Measurements from ENCODE around the gene SMARCAD1.
"Not testable (repeated sequence)": the region's sequence is repeated elsewhere in the genome, so short reads cannot be mapped to it uniquely, and the experiment has no call there.

SMARCAD1 gene

DNA sequence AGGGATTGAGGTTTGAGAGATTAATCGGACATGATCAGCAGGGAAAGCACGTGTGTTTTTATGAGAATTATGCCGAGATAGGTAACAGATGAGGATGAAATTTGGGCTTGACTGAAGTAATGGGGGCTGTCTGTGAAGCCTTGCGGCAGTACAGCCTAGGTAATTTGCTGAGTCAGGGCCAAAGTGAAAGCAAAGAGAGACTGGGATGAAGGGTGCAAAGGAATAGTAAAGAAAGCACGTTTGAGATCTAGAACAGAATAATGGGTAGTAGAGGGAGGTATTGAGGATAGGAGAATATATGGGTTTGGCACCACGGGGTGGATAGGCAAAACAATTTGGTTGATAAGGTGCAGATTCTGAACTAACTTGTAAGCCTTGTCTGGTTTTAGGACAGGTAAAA, 87.8 kb downstream of the SMARCAD1 start:
- DNase-seq: not testable (repeated sequence)

DNA sequence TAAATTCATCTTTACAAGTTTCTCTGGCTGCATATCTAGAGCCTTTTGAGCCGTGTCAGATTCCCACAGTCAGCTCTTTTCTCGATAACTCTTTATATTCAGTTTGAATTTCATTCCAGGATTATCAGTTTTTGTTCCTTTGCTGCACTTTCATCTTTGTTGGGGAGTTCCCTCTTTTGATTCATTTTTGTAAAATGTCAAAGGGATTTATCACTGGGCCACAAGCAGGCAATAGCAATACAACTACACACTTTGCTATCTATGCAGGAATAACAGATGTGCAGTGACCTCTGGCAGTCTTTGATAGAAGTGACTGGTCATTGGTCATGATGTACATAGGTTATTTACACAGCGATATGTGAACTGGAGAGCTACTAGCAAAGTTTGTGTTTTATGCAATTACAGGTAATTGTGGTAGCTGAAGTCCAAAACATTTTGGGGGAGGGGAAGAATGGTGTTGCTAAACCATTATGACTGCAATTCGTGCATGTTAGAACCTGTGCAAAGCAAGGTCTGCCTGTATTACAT, 91.1 kb downstream of the SMARCAD1 start:
- DNase-seq: no peak

- DNase-seq: no peak
Observed at GRCh38 chr4:94302191-94302590, 94.5 kb downstream of the SMARCAD1 start.

DNA sequence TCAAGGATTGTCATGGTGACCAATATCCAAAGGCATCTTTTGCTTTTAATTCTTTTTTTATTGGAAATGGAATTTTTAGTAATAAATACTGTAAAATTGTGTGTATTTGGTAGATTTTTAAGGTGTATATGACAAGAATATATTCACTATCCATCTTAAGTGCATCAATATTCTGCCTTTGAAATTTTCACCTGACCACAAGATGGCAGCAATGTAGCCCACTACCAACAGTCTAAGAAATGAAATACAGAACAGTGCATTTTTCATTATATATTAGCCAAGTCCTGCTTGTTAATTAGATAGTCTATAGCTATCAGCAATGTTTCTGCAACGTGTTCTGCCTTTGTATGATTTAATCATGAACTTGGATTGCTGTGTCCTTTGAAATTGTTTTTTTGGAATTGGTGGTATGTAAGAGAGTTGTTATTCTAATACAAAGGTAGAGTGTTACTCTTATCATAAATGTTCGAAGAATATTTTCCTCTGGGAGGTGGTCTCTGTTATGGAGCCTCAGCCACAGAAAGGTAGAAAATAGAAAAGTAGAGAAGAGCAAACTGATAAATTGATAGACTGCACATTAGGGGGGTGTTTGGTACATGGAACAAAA, 96.8 kb downstream of the SMARCAD1 start:
- no peak for DNase-seq

DNA sequence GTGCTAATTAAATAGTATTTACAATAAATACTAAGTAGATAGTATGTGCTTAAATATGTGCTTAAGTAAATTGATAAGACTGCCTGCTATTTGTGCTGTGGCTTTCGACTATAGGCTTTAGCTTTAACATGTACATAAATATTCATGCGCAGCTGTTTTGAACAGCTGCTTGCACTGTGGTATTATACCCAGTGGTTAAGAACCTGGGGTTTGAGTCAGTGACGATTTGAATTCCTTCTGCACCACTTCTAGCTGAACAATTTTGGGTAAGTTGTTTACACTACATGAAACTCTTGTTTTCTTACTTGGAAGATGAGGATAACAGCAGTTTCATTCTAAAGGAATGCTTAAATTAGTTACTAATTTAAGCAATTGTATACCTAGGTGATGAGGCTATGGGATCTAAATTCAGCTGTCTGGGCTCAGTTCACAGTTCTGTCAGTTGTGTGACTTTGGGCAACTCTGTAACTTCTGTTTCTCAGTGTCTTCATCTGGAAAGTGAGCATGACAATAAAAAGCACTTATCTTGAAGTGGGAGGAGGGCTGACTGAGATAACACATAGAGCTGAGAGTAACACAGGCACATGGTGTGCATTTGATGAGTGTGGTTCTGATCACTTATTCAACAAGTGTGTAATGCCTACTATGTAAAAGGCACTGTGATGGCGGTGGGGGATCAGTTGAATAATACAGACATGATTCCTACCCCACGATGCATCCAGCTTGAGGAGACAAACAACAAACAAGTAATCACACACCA, 98.0 kb downstream of the SMARCAD1 start:
- no peak for DNase-seq

DNA sequence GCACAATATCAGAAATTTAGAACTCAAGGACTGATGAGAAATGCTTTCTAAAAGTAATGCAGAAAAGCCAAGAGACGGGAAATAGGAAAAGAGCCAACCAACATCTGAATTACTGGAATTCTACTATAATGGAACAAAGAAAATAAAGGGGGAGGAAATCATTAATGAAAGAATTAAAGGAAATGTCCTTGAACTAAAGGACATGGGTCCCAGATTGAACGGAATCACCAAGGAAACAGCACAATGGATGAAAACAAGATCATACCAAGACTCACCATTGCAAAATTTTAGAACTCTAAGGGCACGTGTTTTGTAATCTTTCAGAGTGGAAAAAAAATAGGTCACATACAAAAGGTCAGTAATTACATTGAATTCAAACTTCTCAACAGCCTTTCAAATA, 99.0 kb downstream of the SMARCAD1 start:
- DNase-seq: no peak

DNA sequence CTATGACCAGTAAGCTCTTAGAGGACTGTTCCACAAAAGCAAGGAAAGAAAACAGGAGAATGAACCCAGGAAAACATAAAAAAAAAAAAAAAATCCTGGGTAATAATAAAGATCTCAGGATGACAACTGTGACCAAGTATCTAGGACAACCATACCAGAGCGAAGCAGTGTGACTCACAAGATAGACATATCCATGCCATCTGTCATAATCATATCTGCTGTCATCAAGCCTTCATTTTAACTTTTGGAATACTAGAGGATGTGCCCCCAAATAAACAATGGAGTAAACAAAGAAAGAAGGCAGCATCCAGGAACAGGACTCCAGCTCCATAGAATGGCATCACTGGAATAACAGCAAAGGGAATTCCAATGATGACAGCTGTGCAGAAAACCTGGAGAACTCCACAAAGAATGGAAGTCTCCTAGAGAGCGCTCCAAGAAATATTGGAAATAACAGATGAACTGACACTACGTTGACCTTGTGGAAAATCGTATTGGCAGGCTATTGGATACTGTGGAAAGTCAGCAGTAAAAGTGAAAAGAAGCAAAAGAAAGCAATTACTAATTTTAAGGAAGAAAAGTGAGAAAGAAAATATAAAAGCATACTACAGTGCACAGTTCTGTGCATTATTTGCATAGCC, 99.7 kb downstream of the SMARCAD1 start:
- DNase-seq: no peak

DNA sequence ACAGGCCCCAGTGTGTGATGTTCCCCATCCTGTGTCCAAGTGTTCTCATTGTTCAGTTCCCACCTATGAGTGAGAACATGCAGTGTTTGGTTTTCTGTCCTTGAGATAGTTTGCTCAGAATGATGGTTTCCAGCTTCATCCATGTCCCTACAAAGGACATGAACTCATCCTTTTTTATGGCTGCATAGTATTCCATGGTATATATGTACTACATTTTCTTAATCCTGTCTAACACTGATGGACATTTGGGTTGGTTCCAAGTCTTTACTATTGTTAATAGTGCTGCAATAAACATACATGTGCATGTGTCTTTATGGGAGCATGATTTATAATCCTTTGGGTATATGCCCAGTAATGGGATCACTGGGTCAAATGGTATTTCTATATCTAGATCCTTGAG, 112.3 kb downstream of the SMARCAD1 start:
- DNase-seq: not testable (repeated sequence)

- DNase-seq: no peak
Observed at GRCh38 chr4:94325835-94326234, 118.2 kb downstream of the SMARCAD1 start.

- DNase-seq: no peak
Observed at GRCh38 chr4:94329933-94330332, 122.3 kb downstream of the SMARCAD1 start.

DNA sequence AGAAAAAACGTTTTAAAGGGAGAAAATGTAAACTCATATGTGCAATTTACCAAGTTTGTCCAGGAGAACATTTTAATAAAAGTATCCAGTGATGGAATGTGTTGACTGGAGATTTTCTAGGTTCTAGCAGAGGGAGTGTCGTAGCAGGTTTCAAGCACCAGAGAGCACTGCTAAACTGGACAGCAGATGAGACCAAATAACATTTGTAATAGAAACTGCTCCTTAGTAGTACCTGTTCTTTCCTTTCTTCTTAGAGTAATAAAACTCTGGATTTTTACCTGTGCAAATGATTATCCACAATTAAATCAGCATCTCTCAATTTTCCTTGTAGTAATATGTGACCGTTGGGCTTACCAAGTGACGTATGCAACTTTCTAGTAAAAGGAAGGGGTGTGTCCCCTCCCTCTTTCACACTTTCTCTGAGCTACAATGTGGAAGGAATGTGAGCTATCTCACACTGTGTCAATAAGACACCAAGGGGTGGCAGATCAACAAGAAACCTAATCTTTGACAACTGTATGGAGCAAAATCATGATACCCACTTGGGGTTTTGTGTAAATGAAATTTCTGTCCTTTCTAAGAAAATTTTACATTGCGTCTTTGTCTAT, 125.4 kb downstream of the SMARCAD1 start:
- DNase-seq: no peak

- no peak for DNase-seq
Observed at GRCh38 chr4:94333866-94334265, 126.2 kb downstream of the SMARCAD1 start.

DNA sequence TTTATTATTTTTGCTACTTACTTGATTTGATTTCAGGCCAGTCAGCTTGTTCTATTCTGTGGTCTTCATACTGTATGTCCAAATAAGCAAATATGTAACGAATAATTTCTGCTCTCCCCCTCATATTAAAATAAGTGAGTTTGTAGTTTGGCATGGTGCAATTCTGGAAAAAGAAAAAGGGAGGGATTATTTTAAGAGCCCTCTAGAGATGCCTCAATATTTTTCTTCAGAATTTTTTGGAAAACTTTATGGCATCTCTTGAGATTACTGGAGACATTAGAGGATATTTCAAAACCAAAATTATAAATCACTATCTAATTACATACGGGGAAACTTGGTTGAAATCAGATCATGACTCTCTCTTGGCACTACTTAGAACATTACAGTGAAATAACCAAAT, 126.8 kb downstream of the SMARCAD1 start:
- no peak for DNase-seq

- no peak for DNase-seq
Observed at GRCh38 chr4:94334962-94335361, 127.3 kb downstream of the SMARCAD1 start.

GRCh38 chr4:94336303-94336702, 128.6 kb downstream of the SMARCAD1 start:
- DNase-seq: no peak

DNA sequence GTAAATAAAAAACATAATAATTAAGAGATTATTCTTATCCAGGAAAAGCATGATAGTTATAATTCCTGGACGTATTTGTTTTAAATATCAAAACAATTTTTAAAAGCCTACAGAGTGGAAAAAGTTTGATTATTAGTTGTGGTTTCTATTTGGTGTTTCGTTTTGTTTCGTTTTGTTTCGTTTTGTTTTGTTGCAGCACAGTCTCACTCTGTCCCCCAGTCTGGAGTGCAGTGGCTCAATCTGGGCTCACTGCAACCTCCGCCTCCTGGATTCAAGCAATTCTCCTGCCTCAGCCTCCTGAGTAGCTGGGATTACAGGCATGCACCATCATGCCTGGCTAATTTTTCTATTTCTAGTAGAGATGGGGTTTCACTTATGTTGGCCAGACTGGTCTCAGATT, 129.1 kb downstream of the SMARCAD1 start:
- DNase-seq: not testable (repeated sequence)

GRCh38 chr4:94338681-94339351, 131.2 kb downstream of the SMARCAD1 start:
- no peak for DNase-seq

DNA sequence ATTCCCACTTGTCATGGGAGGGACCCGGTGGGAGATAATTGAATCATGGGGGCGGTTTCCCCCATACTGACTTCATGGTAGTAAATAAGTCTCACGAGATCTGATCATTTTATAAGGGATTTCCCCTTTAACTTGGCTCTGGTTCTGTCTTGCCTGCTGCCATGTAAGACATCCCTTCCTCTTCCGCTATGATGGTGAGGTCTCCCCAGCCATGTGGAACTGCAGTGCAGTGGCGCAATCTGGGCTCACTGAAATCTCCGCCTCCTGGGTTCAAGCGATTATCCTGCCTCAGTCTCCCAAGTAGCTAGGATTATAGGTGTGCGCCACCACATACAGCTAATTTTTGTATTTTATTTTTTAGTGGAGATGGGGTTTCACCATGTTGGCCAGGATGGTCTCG, 132.1 kb downstream of the SMARCAD1 start:
- DNase-seq: peak; percentile 10
